NCI-H1436 (cell line): ENCODE measurements around the gene ELOVL3.

Experiments
- DNase-seq: peaks from one replicate; lab custom pipeline; 2025; lab: John Stamatoyannopoulos, UW

ELOVL3 gene

GRCh38 chr10:102254426-102254825 lies 28.3 kb downstream of the ELOVL3 start:
- no peak for DNase-seq

GRCh38 chr10:102255404-102255803 lies 29.3 kb downstream of the ELOVL3 start:
- no peak for DNase-seq

- DNase-seq: no peak
Observed at GRCh38 chr10:102261196-102261595, 35.1 kb downstream of the ELOVL3 start.

- DNase-seq: no peak
Observed at GRCh38 chr10:102261842-102262241, 35.7 kb downstream of the ELOVL3 start.

GRCh38 chr10:102262744-102263370 lies 36.8 kb downstream of the ELOVL3 start:
- DNase-seq: no peak

- no peak for DNase-seq
Observed at GRCh38 chr10:102264371-102264770, 38.3 kb downstream of the ELOVL3 start.

GRCh38 chr10:102266670-102267069 lies 40.6 kb downstream of the ELOVL3 start:
- no peak for DNase-seq

- DNase-seq: no peak
Observed at GRCh38 chr10:102267748-102268147, 41.6 kb downstream of the ELOVL3 start.

GRCh38 chr10:102268375-102268888 lies 42.3 kb downstream of the ELOVL3 start:
- no peak for DNase-seq

- DNase-seq: no peak
Observed at GRCh38 chr10:102269017-102269416, 42.9 kb downstream of the ELOVL3 start.

- DNase-seq: no peak
Observed at GRCh38 chr10:102274062-102274461, 48.0 kb downstream of the ELOVL3 start.

- DNase-seq: no peak
Observed at GRCh38 chr10:102275343-102275742, 49.2 kb downstream of the ELOVL3 start.

GRCh38 chr10:102279104-102279503 lies 53.0 kb downstream of the ELOVL3 start:
- DNase-seq: no peak
